HG03432 (cell line): Measurements from ENCODE around the gene GPAT3.

Experiments
- ATAC-seq: cut with Tn5 transposase; IDR thresholded peaks from one replicate; pipeline ENCODE4 v1.9.1; 2021; ENCODE audit warnings: mild to moderate bottlenecking, moderate library complexity; ENCODE audit not compliant: unreplicated experiment

Gene GPAT3

GRCh38 chr4:83639849-83640493 is 104.1 kb downstream of the GPAT3 start:
- ATAC-seq, result peak; percentile 68

GRCh38 chr4:83643036-83643435 is 107.1 kb downstream of the GPAT3 start:
- no peak for ATAC-seq

GRCh38 chr4:83644677-83645659 is 109.1 kb downstream of the GPAT3 start:
- peak; percentile 77 for ATAC-seq

- ATAC-seq, result no peak
Observed at GRCh38 chr4:83646538-83647239, 110.8 kb downstream of the GPAT3 start.

GRCh38 chr4:83651846-83652245 is 115.9 kb downstream of the GPAT3 start:
- no peak for ATAC-seq
